ENCODE results near the gene MAML2. TPM values are rescaled to one million over a fixed set of nuclear protein-coding genes. Genes with fewer than 3 reads are reported as not detected.

MAML2 gene
- total RNA-seq, 1 donor from 2014 or later = 3.8 TPM

DNA sequence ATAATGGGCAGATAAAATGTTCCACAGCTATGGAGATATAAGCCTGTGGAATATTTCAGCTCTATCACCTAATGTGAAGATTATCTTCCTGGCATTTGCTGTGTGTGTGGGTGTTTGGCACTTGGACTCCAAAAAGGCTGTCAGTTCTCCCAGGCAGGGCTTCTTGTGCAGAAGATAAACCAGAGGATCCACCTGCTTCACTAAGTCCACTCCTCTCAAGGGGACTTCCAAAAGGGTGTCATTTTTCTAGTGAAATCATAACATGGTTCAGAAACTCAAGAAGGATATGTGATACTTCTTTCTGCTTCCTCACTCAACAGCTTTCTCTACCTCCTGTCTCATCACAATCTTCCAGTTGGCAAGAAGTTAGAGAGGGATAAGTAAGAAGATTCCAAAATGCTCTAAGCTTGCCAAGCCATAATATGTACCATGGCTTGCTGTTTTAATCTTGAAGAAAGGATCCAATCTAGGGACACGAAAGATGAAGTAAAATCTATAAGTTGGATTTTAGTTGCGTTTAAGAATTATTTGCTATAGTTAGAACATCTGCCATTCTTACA is 212.9 kb downstream of the MAML2 start:
- peaks cover 8% of the 10 kb centered on the region for H3K36me3 Mint-ChIP-seq
- TF ChIP-seq EZH2 (IDR thresholded peaks at IDR 0.05) (no peak), EZH2phosphoT487 (IDR thresholded peaks at IDR 0.05) (no peak), CTCF (IDR thresholded peaks at IDR 0.05) (no peak)
- Histone ChIP-seq H3F3A (ENCODE audit: low read depth) (no peaks in the 10 kb centered on the region), H3K36me3 (no peaks in the 10 kb centered on the region), H4K20me1 (ENCODE audit: low read depth) (no peaks in the 10 kb centered on the region), H3K4me3 (no peak overlapping the region), H3K27me3 (no peaks in the 10 kb centered on the region), H3K4me2 (no peak overlapping the region), H3K9me3 (ENCODE audit: low read depth) (no peaks in the 10 kb centered on the region), H3K9ac (no peak overlapping the region), H3K79me2 (ENCODE audit: low read depth) (no peaks in the 10 kb centered on the region), H3K4me1 (no peaks in the 10 kb centered on the region), H3K27ac (no peak overlapping the region), H2AFZ (replicated peaks) (no peak overlapping the region)
- DNase-seq (ENCODE audit: low spot score) = no peak
- peaks cover 24% of the 10 kb centered on the region for H3K4me1 Mint-ChIP-seq
- H3K4me3 Mint-ChIP-seq = no peak overlapping the region
- peaks cover 5% of the 10 kb centered on the region for H3K9me3 Mint-ChIP-seq
- no peaks in the 10 kb centered on the region for H3K27me3 Mint-ChIP-seq (ENCODE audit: insufficient read depth, low read depth)
- H3K27ac Mint-ChIP-seq = no peak overlapping the region

GRCh38 chr11:96127596-96127959 is 215.4 kb downstream of the MAML2 start:
- Histone ChIP-seq H3K9ac (no peak overlapping the region), H3K4me1 (peaks cover 6% of the 10 kb centered on the region), H2AFZ (replicated peaks) (no peak overlapping the region), H3K4me3 (no peak overlapping the region), H3K79me2 (ENCODE audit: low read depth) (no peaks in the 10 kb centered on the region), H3K9me3 (ENCODE audit: low read depth) (no peaks in the 10 kb centered on the region), H3K27ac (no peak overlapping the region), H3K27me3 (no peaks in the 10 kb centered on the region), H3K36me3 (no peaks in the 10 kb centered on the region), H4K20me1 (ENCODE audit: low read depth) (no peaks in the 10 kb centered on the region), H3F3A (ENCODE audit: low read depth) (no peaks in the 10 kb centered on the region), H3K4me2 (no peak overlapping the region)
- Mint-ChIP-seq H3K27me3 (ENCODE audit: insufficient read depth, low read depth) (no peaks in the 10 kb centered on the region), H3K9me3 (peaks cover 5% of the 10 kb centered on the region), H3K36me3 (peaks cover 8% of the 10 kb centered on the region), H3K4me3 (no peak overlapping the region), H3K4me1 (peaks cover 41% of the 10 kb centered on the region), H3K27ac (no peak overlapping the region)
- no peak for TF ChIP-seq EZH2 (IDR thresholded peaks at IDR 0.05)
- no peak for TF ChIP-seq CTCF (IDR thresholded peaks at IDR 0.05)
- no peak for TF ChIP-seq EZH2phosphoT487 (IDR thresholded peaks at IDR 0.05)
- no peak for DNase-seq (ENCODE audit: low spot score)

DNA sequence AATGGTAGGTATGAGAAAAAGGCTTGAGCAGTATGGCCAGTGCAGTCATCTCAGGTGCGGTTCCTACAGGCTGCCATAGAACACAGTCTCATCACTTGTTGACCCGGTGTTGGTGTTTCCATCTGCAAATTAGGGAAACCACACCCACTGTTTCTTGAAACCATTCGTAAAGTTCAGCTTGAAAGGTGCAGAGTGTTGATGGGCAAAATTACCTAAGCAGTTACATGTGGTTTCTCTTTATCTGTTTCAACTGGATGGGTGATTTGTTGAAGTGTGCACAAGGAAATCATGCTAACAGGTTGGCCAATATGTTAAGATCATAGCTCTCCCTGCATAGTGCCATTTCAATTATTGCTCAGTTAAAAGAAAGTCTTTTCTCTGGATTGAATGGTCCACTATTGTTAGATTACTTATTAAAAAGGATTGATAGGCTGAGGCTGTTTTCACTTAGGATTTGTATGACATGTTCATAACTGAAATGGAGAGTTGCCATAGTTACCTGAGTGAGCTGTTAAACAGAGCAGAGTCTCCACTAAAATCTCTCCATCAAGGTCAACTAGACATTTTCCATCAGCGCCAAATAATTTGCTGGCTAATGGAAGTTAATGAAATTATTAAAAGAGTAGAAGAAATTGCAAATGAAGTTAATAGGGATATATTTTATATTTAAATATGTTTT is 215.9 kb downstream of the MAML2 start:
- Mint-ChIP-seq H3K27me3 (ENCODE audit: insufficient read depth, low read depth) (no peaks in the 10 kb centered on the region), H3K4me1 (peaks cover 46% of the 10 kb centered on the region), H3K4me3 (no peak overlapping the region), H3K9me3 (peaks cover 5% of the 10 kb centered on the region), H3K27ac (no peak overlapping the region), H3K36me3 (peaks cover 8% of the 10 kb centered on the region)
- Histone ChIP-seq H3K27ac (no peak overlapping the region), H3F3A (ENCODE audit: low read depth) (no peaks in the 10 kb centered on the region), H3K27me3 (no peaks in the 10 kb centered on the region), H3K4me1 (peaks cover 8% of the 10 kb centered on the region), H3K4me3 (no peak overlapping the region), H3K4me2 (no peak overlapping the region), H3K79me2 (ENCODE audit: low read depth) (no peaks in the 10 kb centered on the region), H3K36me3 (no peaks in the 10 kb centered on the region), H2AFZ (replicated peaks) (no peak overlapping the region), H3K9ac (no peak overlapping the region), H3K9me3 (ENCODE audit: low read depth) (no peaks in the 10 kb centered on the region), H4K20me1 (ENCODE audit: low read depth) (no peaks in the 10 kb centered on the region)
- DNase-seq (ENCODE audit: low spot score) = no peak
- TF ChIP-seq EZH2phosphoT487 (IDR thresholded peaks at IDR 0.05) (no peak), EZH2 (IDR thresholded peaks at IDR 0.05) (no peak), CTCF (IDR thresholded peaks at IDR 0.05) (no peak)

Measured in neural progenitor cell (in vitro differentiated cells).